ENCODE measurements around the gene BFAR. TPM values are rescaled to one million over a fixed set of nuclear protein-coding genes. Genes with fewer than 3 reads are reported as not detected.

Gene BFAR
- total RNA-seq, 4 donors from 2014 or later, result 53.4 to 65.1 (median 60.5) TPM

DNA sequence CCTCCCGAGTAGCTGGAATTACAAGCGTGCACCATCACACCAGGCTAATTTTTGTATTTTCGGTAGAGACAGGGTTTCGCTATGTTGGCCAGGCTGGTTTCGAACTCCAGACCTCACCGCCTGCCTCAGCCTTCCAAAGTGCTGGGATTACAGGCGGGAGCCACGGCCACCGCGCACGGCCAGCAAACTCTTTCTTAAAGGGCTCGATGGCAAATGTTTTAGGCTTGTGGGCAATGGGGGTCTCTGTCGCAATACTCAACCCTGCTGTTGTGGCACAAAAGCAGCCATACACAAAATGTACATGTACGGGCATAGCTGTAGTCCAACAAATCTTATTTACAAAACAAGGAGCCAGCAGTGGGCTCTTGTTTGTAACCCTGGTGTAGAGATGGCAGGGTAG, 21.1 kb upstream of the BFAR start:
- no peak for ATAC-seq
- Histone ChIP-seq H3K9me3 (no peaks in the 10 kb centered on the region), H3K27me3 (no peaks in the 10 kb centered on the region), H3K27ac (no peak overlapping the region), H3K4me3 (no peak overlapping the region), H3K4me1 (no peaks in the 10 kb centered on the region), H3K36me3 (peaks cover 0 to 99% of the 10 kb centered on the region in 2 donors)
- TF ChIP-seq, protein P1, sequence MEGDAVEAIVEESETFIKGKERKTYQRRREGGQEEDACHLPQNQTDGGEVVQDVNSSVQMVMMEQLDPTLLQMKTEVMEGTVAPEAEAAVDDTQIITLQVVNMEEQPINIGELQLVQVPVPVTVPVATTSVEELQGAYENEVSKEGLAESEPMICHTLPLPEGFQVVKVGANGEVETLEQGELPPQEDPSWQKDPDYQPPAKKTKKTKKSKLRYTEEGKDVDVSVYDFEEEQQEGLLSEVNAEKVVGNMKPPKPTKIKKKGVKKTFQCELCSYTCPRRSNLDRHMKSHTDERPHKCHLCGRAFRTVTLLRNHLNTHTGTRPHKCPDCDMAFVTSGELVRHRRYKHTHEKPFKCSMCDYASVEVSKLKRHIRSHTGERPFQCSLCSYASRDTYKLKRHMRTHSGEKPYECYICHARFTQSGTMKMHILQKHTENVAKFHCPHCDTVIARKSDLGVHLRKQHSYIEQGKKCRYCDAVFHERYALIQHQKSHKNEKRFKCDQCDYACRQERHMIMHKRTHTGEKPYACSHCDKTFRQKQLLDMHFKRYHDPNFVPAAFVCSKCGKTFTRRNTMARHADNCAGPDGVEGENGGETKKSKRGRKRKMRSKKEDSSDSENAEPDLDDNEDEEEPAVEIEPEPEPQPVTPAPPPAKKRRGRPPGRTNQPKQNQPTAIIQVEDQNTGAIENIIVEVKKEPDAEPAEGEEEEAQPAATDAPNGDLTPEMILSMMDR (IDR thresholded peaks at IDR 0.05), result no peak
- TF ChIP-seq POLR2AphosphoS5 (IDR thresholded peaks at IDR 0.05) (no peak), POLR2A (IDR thresholded peaks at IDR 0.05) (no peak), EP300 (IDR thresholded peaks at IDR 0.05) (no peak)
- WGBS, 2 donors (ENCODE audit: low coverage in 1 of 2), result 90 to 93% methylated on average over 7 to 12 of the region's 14 CpGs

DNA sequence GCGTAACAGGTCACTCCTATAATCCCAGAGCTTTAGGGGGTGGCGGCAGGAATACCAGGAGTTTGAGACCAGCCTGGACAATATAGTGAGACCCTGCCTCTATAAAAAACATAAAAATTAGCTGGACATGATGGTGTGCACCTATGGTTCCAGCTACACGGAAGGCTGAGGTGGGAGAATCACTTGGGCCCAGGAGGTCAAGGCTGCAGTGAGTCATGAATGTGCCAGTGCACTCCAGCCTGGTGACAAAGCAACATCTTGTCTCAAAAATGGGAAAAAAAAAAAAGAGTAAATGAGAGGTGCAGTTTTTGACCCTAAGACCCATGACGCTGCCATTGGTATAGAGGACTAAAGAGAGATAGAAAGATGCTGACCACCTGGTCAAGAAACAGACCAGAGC, 18.8 kb upstream of the BFAR start:
- peaks cover 0 to 99% of the 10 kb centered on the region in 2 donors for H3K36me3 ChIP-seq
- ATAC-seq, result no peak

DNA sequence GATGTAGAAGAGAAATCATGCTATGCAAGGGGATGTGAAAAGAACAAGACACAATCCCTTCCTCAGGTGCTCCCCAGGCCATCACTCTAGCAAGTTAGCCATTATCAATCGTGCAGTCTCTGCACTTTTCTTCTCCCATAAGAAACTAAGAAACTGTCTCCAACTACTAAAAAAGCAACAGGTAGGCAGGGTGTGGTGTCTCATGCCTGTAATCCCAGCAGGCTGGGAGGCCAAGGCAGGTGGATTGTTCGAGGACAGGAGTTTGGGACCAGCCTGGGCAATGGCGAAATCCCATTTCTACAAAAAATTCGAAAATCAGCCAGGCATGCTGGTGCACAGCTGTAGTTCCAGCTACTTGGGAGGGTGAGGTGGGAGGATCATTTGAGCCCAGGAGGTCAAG, 16.5 kb upstream of the BFAR start:
- Histone ChIP-seq H3K4me1 (no peaks in the 10 kb centered on the region), H3K9me3 (no peaks in the 10 kb centered on the region), H3K36me3 (peaks cover 0 to 99% of the 10 kb centered on the region in 2 donors), H3K4me3 (no peak overlapping the region), H3K27me3 (no peaks in the 10 kb centered on the region), H3K27ac (no peak overlapping the region)
- TF ChIP-seq POLR2A (IDR thresholded peaks at IDR 0.05) (no peak), EP300 (IDR thresholded peaks at IDR 0.05) (no peak), POLR2AphosphoS5 (IDR thresholded peaks at IDR 0.05) (no peak)
- TF ChIP-seq, protein P1 (IDR thresholded peaks at IDR 0.05), result no peak
- WGBS, 2 donors (ENCODE audit: low coverage in 1 of 2), result 100% methylated on average over 2 of the region's 4 CpGs; no CpG with 5 or more reads in 1 of the 2 donors
- no peak for ATAC-seq

More for the DNA sequence above, 18.8 kb upstream of the BFAR start:
- H3K27ac ChIP-seq, result no peak overlapping the region
- 91 to 100% methylated on average over 4 of the region's 4 CpGs for WGBS, 2 donors (ENCODE audit: low coverage in 1 of 2)
- no peak overlapping the region for H3K4me3 ChIP-seq
- no peaks in the 10 kb centered on the region for H3K27me3 ChIP-seq
- H3K4me1 ChIP-seq, result no peaks in the 10 kb centered on the region
- H3K9me3 ChIP-seq, result no peaks in the 10 kb centered on the region
- TF ChIP-seq EP300 (IDR thresholded peaks at IDR 0.05) (no peak), POLR2A (IDR thresholded peaks at IDR 0.05) (no peak), POLR2AphosphoS5 (IDR thresholded peaks at IDR 0.05) (no peak)
- TF ChIP-seq, protein P1 (IDR thresholded peaks at IDR 0.05), result no peak

DNA sequence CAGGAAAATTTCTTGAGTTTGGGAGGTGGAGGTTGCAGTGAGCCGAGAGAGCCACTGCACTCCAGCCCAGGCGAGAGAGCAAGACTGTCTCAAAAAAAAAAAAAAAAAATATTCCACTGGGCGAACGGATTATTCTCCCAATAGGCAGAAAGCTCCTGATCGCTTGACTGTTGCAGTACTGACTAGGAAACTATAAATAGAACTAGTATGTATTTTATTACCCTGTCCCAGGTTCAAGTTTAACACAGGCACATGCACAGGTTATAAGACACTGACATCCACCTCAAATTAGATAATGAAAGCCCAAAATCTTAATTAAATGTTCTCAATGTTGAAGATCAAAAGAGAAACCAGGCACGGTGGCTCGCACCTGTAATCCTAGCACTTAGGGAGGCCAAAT, 14.2 kb upstream of the BFAR start:
- Histone ChIP-seq H3K4me3 (no peak overlapping the region), H3K4me1 (no peaks in the 10 kb centered on the region), H3K27me3 (no peaks in the 10 kb centered on the region), H3K9me3 (no peaks in the 10 kb centered on the region), H3K36me3 (peaks cover 0 to 99% of the 10 kb centered on the region in 2 donors), H3K27ac (no peak overlapping the region)
- WGBS, 2 donors (ENCODE audit: low coverage in 1 of 2), result 83 to 90% methylated on average over 7 of the region's 7 CpGs
- no peak for ATAC-seq
- TF ChIP-seq, protein P1 (IDR thresholded peaks at IDR 0.05), result no peak
- TF ChIP-seq POLR2AphosphoS5 (IDR thresholded peaks at IDR 0.05), result no peak
- TF ChIP-seq EP300 (IDR thresholded peaks at IDR 0.05), result no peak
- TF ChIP-seq POLR2A (IDR thresholded peaks at IDR 0.05), result no peak

DNA sequence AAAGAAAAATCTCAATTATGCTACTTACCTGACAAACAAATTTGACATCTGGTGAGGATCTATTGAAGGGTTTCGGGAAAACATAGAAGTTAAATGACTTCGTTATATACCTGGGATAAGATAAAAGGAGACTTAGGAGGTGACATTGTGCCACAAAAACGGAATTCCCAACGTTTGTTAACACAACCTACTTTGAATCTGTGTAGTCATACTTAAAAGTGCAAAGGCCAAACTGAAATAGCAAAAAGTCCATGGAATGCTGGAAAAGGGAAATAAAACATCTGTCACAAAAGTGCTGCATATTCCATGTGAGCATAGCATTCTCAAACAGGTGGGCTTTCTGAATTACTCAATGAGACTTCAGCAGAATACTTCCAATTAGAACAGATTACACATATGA, 5.7 kb upstream of the BFAR start:
- WGBS, 2 donors (ENCODE audit: low coverage in 1 of 2), result 91 to 95% methylated on average over 3 to 4 of the region's 4 CpGs
- TF ChIP-seq EP300 (IDR thresholded peaks at IDR 0.05) (no peak), POLR2A (IDR thresholded peaks at IDR 0.05) (no peak), POLR2AphosphoS5 (IDR thresholded peaks at IDR 0.05) (no peak)
- TF ChIP-seq, protein P1 (IDR thresholded peaks at IDR 0.05), result no peak
- H3K36me3 ChIP-seq, result peaks cover 0 to 61% of the 10 kb centered on the region in 2 donors

More for the DNA sequence above, 5.7 kb upstream of the BFAR start:
- no peak overlapping the region for H3K27ac ChIP-seq
- H3K4me1 ChIP-seq, result peaks cover 0 to 42% (median 10%) of the 10 kb centered on the region in 3 donors
- H3K9me3 ChIP-seq, result no peaks in the 10 kb centered on the region
- H3K27me3 ChIP-seq, result no peaks in the 10 kb centered on the region
- ATAC-seq, result no peak
- H3K4me3 ChIP-seq, result no peak overlapping the region
